Measurements from ENCODE around the gene POU2AF3.

Gene POU2AF3

GRCh38 chr11:111352935-111353710 lies 54.8 kb downstream of the POU2AF3 start:
- DNase-seq (ENCODE audit: low read depth, low spot score) = no peak

GRCh38 chr11:111353776-111354600 lies 55.6 kb downstream of the POU2AF3 start:
- no peak for DNase-seq (ENCODE audit: low read depth, low spot score)

GRCh38 chr11:111354601-111354891 lies 56.2 kb downstream of the POU2AF3 start:
- no peak for DNase-seq (ENCODE audit: low read depth, low spot score)

GRCh38 chr11:111355101-111355500 lies 56.8 kb downstream of the POU2AF3 start:
- DNase-seq (ENCODE audit: low read depth, low spot score) = no peak

GRCh38 chr11:111355956-111356659 lies 57.8 kb downstream of the POU2AF3 start:
- DNase-seq (ENCODE audit: low read depth, low spot score) = no peak

DNA sequence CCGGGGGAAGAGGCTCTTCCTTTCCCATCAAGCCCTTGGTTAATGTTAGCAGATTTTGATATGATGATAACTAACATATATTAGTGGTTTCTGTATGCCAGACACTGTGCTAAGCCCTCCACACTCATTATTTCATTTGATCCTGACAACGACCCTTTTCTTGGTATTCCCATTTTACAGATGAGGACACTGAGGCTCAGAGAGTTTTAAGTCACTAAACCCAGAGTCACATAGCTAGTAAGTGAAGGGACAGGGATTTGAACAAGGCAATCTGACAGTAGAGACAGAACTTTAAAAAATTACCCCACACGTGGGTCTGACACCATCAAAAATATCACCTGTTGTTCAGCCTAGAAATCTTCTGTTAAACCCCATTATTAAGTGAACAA lies 58.3 kb downstream of the POU2AF3 start:
- no peak for DNase-seq (ENCODE audit: low read depth, low spot score)

DNA sequence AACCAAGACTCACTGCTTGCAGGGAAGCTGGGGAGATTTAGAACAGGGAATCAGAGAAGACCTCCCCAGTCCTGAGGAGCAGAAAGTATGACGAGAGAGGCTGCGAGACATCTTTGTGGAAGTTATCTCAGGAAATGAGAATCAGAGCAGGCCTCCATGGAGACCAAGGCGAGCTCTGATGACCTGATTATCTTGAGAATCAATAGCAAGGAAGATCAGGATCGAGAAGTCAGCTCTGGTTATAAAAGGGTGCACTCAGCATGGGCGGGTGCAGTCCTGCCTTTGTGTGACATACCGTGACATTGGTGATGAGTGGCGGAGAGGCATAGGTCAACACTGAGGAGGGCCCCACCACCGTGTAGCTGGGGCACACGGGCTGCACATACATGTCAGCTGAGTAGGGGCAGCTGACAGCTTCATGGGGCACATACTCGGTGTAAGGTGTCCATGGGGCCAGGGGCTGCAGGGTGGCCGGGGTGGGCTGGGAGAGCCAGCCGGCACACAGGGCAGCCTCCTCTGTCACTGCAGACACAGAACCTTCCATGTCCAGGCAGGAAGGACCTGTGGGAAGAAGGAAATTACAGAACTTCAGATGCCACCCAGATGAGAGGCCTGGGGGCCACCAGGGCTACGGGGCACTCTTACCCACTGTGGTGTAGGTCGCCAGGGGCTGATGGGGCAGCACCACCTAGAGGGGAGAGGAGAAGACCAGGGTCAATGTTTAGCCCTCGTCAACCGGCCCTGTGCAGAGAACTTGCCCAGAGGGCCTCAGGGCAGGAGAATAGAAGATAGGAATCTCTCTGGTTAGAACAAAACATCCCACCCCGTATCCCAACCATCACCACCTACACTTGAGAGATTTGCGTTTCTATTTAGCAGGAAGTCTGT lies 59.0 kb downstream of the POU2AF3 start:
- DNase-seq (ENCODE audit: low read depth, low spot score) = no peak
